K562 (cell line): ENCODE measurements around the gene CCNB1IP1. TPM values are rescaled to one million over a fixed set of nuclear protein-coding genes. Genes with fewer than 3 reads are reported as not detected.
A peak's percentile ranks its signal among the peaks of the same experiment; 100 is the strongest.

Experiments
- AFF1 ChIP-seq, 2 experiments: fragments of 450-650 bp; IDR thresholded peaks; 2 replicates each; pipeline ENCODE4 v1.6.1; 2018; ENCODE audit warnings: mild to moderate bottlenecking in 2 of 2, low read depth in 1 of 2; ENCODE audit not compliant: partially characterized antibody in 2 of 2
- PHTF2 ChIP-seq: fragments of 250-450 bp; sonication (Bioruptor Pico); IDR thresholded peaks from 2 replicates; pipeline ENCODE4 v1.5.0; 2021; ENCODE audit warnings: mild to moderate bottlenecking
- POLR2G ChIP-seq: fragments of 200-400 bp; formaldehyde crosslinking; IDR thresholded peaks from 2 replicates; pipeline ENCODE4 v1.6.1; 2017; ENCODE audit warnings: low read depth, mild to moderate bottlenecking, antibody characterized with exemption, low read length, moderate library complexity
- RNF2 ChIP-seq: sonication (generic); IDR thresholded peaks from 2 replicates; pipeline ENCODE4 v1.6.1; 2016
- WHSC1 ChIP-seq: IDR thresholded peaks from one replicate; pipeline ENCODE4 v1.6.1; 2012; ENCODE audit warnings: low read length, control low read depth, inconsistent platforms
- ZBED1 ChIP-seq: IDR thresholded peaks from 2 replicates; pipeline ENCODE4 v1.6.1; 2014
- ZMIZ1 ChIP-seq, 2 experiments: fragments of 150-350 bp in 1 of 2; IDR thresholded peaks; 2 replicates each; pipeline ENCODE4 v1.6.1; 2012 to 2016; ENCODE audit warnings: low read depth in 2 of 2, low read length in 2 of 2, mild to moderate bottlenecking in 1 of 2, moderate library complexity in 1 of 2
- polyA plus RNA-seq, 8 experiments: library from polyadenylated mRNA; depleted of rRNA in 4 of 8; stranded (reverse) in 5 of 8; unstranded in 3 of 8; fragments of >200 nt; fragmentation: Nextera tagmentation in 2 of 8; fragmentation: Illumina TruSeq in 1 of 8; extraction: Ambion mirVana in 2 of 8; extraction: Trizol in 1 of 8; gene quantifications; 2 replicates each; pipeline versions ENCODE4 v1.2.1 to v1.2.3, GENCODE V29; 2011 to 2014; ENCODE audit warnings: inconsistent platforms in 1 of 8, missing spikeins in 1 of 8
- total RNA-seq, 7 experiments: library from RNA; depleted of rRNA in 6 of 7; stranded (reverse); fragments of >200 nt in 6 of 7; fragmentation: Illumina TruSeq in 2 of 7; extraction: Trizol in 2 of 7; gene quantifications; 2 replicates each; pipeline versions ENCODE4 v1.2.1 to v1.2.3, GENCODE V29; 2011 to 2021; ENCODE audit warnings: low replicate concordance in 1 of 7
- TF ChIP-seq, protein P1 (sequence below): sonication (generic); formaldehyde crosslinking; IDR thresholded peaks from 2 replicates; pipeline ENCODE4 v1.9.0; 2022; ENCODE audit warnings: mild to moderate bottlenecking, missing genetic modification reagents
- TF ChIP-seq, protein P2 (sequence below), 2 experiments: fragments of 450-650 bp in 1 of 2; sonication (generic) in 1 of 2; formaldehyde crosslinking in 1 of 2; IDR thresholded peaks; 2 replicates each; pipeline versions ENCODE4 v1.7.1 to v1.9.0; 2016 to 2022; ENCODE audit warnings: inconsistent platforms in 1 of 2, mild to moderate bottlenecking in 1 of 2, missing genetic modification reagents in 1 of 2

CCNB1IP1 gene
- total and polyA plus RNA-seq, 9 of the 15 experiments (the other 6 are each of a cell fraction or from before 2014, with no cell fraction given): 51.8 to 152 (median 81.0) TPM

GRCh38 chr14:20343092-20343861 lies 10.2 kb upstream of the CCNB1IP1 start, which contains the start of gene PARP2 (continued):
- TF ChIP-seq, protein P1, sequence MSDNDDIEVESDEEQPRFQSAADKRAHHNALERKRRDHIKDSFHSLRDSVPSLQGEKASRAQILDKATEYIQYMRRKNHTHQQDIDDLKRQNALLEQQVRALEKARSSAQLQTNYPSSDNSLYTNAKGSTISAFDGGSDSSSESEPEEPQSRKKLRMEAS (CRISPR knock-in tag): peak; percentile 75
- TF ChIP-seq RNF2 (peak; percentile 76; the same call in 1 of the 2 replicates), PHTF2 (CRISPR knock-in tag) (no peak), AFF1 (IDR thresholded peaks at IDR 0.05; ENCODE audit: low read depth in 1 of 2, partially characterized antibody in 2 of 2) (peak in 1 of 2 experiments; percentile 84), WHSC1 (no peak), POLR2G (peak; percentile 85), ZMIZ1 (IDR thresholded peaks at IDR 0.05; ENCODE audit: low read depth in 2 of 2, low read length in 2 of 2) (peak in 1 of 2 experiments; percentile 74; a peak in 2 of 4 replicates), ZBED1 (peak; percentile 83)
- TF ChIP-seq, protein P2, sequence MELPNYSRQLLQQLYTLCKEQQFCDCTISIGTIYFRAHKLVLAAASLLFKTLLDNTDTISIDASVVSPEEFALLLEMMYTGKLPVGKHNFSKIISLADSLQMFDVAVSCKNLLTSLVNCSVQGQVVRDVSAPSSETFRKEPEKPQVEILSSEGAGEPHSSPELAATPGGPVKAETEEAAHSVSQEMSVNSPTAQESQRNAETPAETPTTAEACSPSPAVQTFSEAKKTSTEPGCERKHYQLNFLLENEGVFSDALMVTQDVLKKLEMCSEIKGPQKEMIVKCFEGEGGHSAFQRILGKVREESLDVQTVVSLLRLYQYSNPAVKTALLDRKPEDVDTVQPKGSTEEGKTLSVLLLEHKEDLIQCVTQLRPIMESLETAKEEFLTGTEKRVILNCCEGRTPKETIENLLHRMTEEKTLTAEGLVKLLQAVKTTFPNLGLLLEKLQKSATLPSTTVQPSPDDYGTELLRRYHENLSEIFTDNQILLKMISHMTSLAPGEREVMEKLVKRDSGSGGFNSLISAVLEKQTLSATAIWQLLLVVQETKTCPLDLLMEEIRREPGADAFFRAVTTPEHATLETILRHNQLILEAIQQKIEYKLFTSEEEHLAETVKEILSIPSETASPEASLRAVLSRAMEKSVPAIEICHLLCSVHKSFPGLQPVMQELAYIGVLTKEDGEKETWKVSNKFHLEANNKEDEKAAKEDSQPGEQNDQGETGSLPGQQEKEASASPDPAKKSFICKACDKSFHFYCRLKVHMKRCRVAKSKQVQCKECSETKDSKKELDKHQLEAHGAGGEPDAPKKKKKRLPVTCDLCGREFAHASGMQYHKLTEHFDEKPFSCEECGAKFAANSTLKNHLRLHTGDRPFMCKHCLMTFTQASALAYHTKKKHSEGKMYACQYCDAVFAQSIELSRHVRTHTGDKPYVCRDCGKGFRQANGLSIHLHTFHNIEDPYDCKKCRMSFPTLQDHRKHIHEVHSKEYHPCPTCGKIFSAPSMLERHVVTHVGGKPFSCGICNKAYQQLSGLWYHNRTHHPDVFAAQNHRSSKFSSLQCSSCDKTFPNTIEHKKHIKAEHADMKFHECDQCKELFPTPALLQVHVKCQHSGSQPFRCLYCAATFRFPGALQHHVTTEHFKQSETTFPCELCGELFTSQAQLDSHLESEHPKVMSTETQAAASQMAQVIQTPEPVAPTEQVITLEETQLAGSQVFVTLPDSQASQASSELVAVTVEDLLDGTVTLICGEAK (IDR thresholded peaks at IDR 0.05): peak; percentile 81
- TF ChIP-seq, protein P2 (CRISPR knock-in tag; IDR thresholded peaks at IDR 0.05): no peak
